HG02938 (cell line): ENCODE results near the gene DNAJC6.
A peak's percentile ranks its signal among the peaks of the same experiment; 100 is the strongest.
"Not testable (repeated sequence)": the region's sequence is repeated elsewhere in the genome, so short reads cannot be mapped to it uniquely, and the experiment has no call there.

Experiments
- ATAC-seq: cut with Tn5 transposase; IDR thresholded peaks from one replicate; pipeline ENCODE4 v1.9.1; 2021; ENCODE audit warnings: mild to moderate bottlenecking, moderate library complexity; ENCODE audit not compliant: unreplicated experiment

Gene DNAJC6

GRCh38 chr1:65425006-65425405 is 115.7 kb downstream of the DNAJC6 start:
- ATAC-seq = no peak

DNA sequence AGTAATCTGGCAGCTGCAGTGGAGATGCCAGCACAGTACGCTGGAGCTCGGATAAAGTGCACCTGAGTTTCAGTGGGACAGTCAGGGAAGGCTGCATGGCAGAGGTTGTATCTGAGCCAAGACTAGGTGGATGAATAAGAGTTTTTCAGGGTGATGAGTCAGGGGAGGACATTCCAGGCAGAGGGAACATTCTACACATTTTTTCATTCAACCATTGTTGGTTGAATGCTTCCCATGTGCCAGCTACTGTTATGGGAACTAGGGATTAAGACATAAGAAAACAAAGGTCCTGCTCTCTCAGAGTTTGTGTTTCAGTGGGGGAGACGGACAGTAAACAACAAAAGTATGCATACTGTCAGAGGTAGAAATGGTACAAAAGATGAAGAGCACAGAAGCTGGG is 116.4 kb downstream of the DNAJC6 start:
- ATAC-seq = no peak

DNA sequence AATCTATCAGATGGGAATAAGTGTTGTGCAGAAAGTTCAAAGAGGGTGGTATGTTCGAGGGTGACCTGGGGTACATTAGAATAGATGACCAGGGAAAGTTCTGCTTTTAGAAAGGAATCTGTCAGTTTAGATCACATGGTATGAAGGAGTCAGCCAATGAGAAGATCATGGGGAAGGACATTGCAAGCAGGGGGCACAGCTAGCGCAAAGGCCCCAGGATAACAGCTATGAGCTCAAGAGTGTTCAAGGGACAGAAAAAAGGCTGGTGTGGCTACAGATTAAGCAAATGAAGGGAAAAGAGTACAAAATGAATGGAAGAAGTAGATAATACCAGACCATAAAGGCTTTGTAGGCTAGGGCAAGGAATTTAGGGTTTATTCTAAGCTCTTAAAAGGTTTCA is 119.7 kb downstream of the DNAJC6 start:
- ATAC-seq = no peak

DNA sequence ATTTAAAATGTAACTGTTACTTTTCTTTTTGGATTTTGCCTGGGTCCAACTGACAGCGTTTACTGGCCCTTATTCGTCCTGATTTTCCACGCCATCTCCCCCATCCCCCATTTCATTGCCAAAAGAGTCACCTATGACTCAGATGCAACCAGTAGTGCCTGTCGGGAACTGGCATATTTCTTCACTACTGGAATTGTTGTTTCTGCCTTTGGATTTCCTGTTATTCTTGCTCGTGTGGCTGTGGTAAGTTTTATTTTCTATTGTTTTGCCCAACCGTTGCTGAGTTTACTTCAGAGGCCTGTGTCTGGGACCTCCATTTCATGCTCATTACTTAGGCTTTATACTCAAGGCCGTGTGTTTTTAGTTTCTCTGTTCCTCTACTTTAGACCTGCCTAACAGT is 120.5 kb downstream of the DNAJC6 start:
- no peak for ATAC-seq

GRCh38 chr1:65431111-65431705 is 121.9 kb downstream of the DNAJC6 start:
- peak; percentile 73 for ATAC-seq

DNA sequence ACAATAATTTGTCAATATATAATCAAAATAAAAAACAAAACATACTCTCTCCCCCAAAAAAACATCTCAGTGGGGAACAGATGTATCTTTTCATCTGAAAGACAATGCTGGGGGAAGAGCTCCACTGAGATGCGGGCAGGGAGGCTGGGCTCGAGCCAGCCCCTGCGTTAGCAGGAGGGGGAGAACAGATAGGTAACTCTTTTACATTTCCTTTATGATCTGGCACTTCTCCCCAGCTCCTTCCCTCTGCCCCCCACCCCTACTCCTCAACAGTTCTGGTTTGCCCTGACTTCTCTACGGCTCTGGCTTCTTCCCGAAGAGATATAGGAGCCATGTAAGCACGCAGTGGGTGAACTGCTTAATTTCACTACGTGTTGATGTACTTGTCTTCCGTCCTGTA is 123.6 kb downstream of the DNAJC6 start:
- ATAC-seq = no peak

DNA sequence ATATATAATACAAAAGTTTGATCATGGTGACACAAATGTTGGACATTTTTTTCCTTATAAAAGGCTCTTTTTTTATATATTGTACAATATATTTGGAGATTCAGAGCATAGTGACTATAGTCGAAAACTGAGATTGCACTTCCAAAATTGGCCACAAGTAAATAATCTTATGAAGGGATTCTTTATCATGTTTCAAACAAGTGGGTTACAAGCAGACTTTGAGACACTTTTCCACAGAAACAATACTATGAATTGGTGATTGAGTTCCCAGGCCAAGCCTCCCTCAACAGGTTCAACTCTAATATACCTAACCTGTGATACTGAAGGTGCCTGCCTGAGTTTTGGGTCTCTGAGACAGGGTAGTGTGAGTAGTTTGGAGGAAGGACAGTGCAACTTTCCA is 124.9 kb downstream of the DNAJC6 start:
- ATAC-seq = no peak

GRCh38 chr1:65434760-65435159 is 125.4 kb downstream of the DNAJC6 start:
- no peak for ATAC-seq

- ATAC-seq = no peak
Measured at GRCh38 chr1:65435987-65436386, 126.6 kb downstream of the DNAJC6 start.

- no peak for ATAC-seq
Measured at GRCh38 chr1:65437616-65438015, 128.3 kb downstream of the DNAJC6 start.

- ATAC-seq = no peak
Measured at GRCh38 chr1:65440322-65440900, 131.1 kb downstream of the DNAJC6 start.

- ATAC-seq = no peak
Measured at GRCh38 chr1:65440915-65441314, 131.6 kb downstream of the DNAJC6 start.

DNA sequence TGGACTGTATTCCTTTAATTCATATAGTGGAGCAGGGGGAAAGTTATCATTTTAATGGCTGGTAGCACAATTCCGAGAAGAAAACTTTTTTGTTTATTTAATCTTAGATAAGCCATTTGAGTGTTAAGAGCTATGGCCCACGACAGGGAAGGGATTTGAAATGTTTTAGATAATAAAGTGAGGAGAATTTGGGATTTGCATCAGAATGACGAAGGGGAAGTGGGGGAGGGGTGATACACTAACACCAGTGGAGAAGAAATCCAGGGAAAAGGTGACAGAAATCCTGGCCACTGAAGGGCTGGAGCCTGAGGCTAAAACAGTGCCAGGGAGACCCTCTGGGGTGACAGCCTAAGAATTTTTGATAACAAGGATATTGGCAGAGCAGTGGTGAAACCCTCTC is 132.1 kb downstream of the DNAJC6 start:
- ATAC-seq = no peak

DNA sequence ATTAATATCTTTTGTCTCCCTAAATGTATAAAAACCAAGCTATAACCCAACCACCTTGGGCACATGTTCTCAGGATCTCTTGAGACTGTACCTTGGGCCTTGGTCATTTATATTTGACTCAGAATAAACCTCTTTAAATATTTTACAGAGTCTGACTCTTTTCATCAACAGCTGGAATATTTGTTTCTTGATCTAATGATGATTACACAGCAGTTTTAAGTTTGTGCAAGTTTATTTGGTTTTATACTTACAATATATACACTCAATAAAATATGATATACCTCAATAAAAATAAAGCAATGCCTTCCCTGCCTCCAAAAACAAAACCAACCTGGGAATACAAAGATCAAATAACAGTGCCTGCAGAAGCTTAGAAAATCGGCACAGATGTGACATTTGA is 133.1 kb downstream of the DNAJC6 start:
- ATAC-seq = no peak

DNA sequence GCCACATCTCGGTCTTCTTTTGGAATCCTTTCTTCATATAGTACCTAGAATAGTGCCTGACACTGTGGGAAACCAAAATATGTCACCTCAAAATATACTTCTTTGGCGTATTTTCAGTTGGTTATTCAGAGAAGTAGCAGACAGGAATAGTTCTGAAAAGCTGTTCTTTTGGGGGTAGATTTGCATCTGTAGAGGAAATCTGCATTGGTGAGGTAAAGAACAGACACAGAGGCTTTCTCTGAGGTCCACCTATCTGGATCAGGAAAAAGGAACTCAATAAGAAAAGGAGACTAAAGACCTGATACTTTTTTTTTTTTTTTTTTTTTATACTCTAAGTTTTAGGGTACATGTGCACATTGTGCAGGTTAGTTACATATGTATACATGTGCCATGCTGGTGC is 134.3 kb downstream of the DNAJC6 start:
- no peak for ATAC-seq

DNA sequence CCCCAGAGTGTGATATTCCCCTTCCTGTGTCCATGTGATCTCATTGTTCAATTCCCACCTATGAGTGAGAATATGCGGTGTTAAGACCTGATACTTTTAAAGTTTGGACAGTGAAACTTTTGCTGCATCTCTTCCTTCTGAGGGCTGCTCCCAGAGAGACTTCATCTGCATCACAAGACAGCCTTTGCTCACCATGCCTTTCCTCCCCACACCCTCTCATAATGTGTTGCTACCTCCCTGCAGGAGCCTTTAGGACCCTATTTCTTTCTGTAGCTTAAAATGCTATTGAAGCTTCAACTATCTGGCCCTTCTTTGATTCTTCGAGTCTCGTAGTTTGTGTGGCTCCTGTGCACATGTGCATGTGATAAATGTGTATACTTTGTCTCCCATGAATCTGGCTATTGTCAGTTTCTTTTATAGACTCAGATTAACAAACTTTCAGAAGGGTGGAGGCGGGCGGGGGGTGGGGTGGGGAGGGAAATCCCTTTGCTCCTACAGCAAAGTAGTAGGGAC is 134.8 kb downstream of the DNAJC6 start:
- ATAC-seq = no peak

GRCh38 chr1:65445837-65446236 is 136.5 kb downstream of the DNAJC6 start:
- no peak for ATAC-seq

GRCh38 chr1:65449214-65449823 is 140.0 kb downstream of the DNAJC6 start:
- no peak for ATAC-seq

- ATAC-seq = not testable (repeated sequence)
Measured at GRCh38 chr1:65455678-65456077, 146.3 kb downstream of the DNAJC6 start.

- no peak for ATAC-seq
Measured at GRCh38 chr1:65456481-65456880, 147.1 kb downstream of the DNAJC6 start.

GRCh38 chr1:65457868-65458267 is 148.5 kb downstream of the DNAJC6 start:
- no peak for ATAC-seq

DNA sequence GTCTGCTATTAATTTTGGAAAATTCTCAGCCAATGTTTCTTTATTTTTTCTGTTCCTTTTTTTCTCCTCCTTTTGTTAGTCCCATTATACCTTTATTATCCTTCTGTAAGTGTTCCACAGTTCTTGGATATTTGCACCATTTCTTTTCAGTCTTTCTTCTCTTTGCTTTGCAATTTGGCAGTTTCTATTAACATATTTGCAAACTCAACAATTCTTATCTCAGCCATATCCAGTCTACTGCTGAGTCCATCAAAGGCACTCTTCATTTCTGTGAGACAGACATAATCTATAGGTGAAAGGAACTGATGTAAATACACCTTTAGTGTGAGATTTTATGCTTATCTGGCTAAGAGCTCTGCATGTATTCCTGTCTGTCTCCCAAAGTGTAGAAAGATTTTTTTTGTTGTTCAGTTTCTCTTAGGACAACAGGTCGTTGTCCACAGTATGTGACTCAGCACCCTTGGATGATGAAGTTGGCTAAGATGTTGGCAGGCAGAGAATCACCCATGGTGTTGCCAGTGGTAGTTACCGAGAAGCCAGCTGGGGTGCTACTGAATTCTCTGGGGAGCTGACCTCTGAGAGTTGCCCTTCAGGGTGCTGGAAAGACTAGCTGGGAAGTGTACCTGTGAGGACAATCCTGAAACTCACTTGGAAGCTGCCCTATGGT is 149.5 kb downstream of the DNAJC6 start:
- no peak for ATAC-seq
